Dedifferentiated amniotic fluid mesenchymal stem cell (primary cell): ENCODE results near the gene SPINK5.

Experiments
- DNase-seq: peaks from one replicate; pipeline ENCODE4 v3.0.0-alpha.2; 2016; ENCODE audit errors: extremely low spot score

The SPINK5 gene

GRCh38 chr5:148090773-148091250 is 27.0 kb downstream of the SPINK5 start:
- DNase-seq: no peak

- DNase-seq: no peak
These were observed 28.5 kb downstream of the SPINK5 start for GRCh38 chr5:148091991-148092964.

GRCh38 chr5:148094336-148094735 is 30.6 kb downstream of the SPINK5 start:
- no peak for DNase-seq

- DNase-seq: no peak
These were observed 40.4 kb downstream of the SPINK5 start for GRCh38 chr5:148104226-148104625.

GRCh38 chr5:148107608-148108007 is 43.8 kb downstream of the SPINK5 start:
- no peak for DNase-seq

GRCh38 chr5:148113243-148113642 is 49.5 kb downstream of the SPINK5 start:
- DNase-seq: no peak

GRCh38 chr5:148120317-148120716 is 56.5 kb downstream of the SPINK5 start:
- no peak for DNase-seq

GRCh38 chr5:148125641-148126040 is 61.9 kb downstream of the SPINK5 start:
- no peak for DNase-seq

- DNase-seq: no peak
These were observed 71.6 kb downstream of the SPINK5 start for GRCh38 chr5:148135091-148136048.

GRCh38 chr5:148140846-148141245 is 77.1 kb downstream of the SPINK5 start:
- DNase-seq: no peak

- DNase-seq: no peak
These were observed 77.9 kb downstream of the SPINK5 start for GRCh38 chr5:148141645-148142044.

GRCh38 chr5:148145916-148146315 is 82.1 kb downstream of the SPINK5 start:
- no peak for DNase-seq

GRCh38 chr5:148146487-148146886 is 82.7 kb downstream of the SPINK5 start:
- no peak for DNase-seq

- DNase-seq: no peak
These were observed 83.6 kb downstream of the SPINK5 start for GRCh38 chr5:148147415-148147814.

- DNase-seq: no peak
These were observed 88.1 kb downstream of the SPINK5 start for GRCh38 chr5:148151872-148152271.

- no peak for DNase-seq
These were observed 89.0 kb downstream of the SPINK5 start for GRCh38 chr5:148152781-148153180.

GRCh38 chr5:148156609-148157008 is 92.8 kb downstream of the SPINK5 start:
- no peak for DNase-seq

- DNase-seq: no peak
These were observed 98.3 kb downstream of the SPINK5 start for GRCh38 chr5:148162038-148162437.

GRCh38 chr5:148163345-148163744 is 99.6 kb downstream of the SPINK5 start:
- DNase-seq: no peak

GRCh38 chr5:148166550-148167283 is 102.9 kb downstream of the SPINK5 start:
- no peak for DNase-seq

- DNase-seq: no peak
These were observed 104.5 kb downstream of the SPINK5 start, which contains the start of gene SPINK14 for GRCh38 chr5:148168246-148168645. SPINK14 (plus strand) TSS chr5:148168546; CDS start chr5:148169733, 1,187 bp downstream.
